Ectodermal cell (in vitro differentiated cells): ENCODE measurements around the gene ORC2. TPM values are rescaled to one million over a fixed set of nuclear protein-coding genes. Genes with fewer than 3 reads are reported as not detected.
A peak's percentile ranks its signal among the peaks of the same experiment; 100 is the strongest.

ENCODE experiments used
- H3K27ac ChIP-seq: 2 replicates; pipeline ENCODE4 v1.7.0; 2013; ENCODE audit warnings: mild to moderate bottlenecking, low read depth, low read length; ENCODE audit not compliant: insufficient read depth, poor library complexity, severe bottlenecking
- H3K27me3 ChIP-seq: 2 replicates; pipeline ENCODE4 v1.7.0; 2013; ENCODE audit warnings: mild to moderate bottlenecking, low read length; ENCODE audit not compliant: insufficient read depth, control insufficient read depth, poor library complexity, severe bottlenecking
- H3K36me3 ChIP-seq: one replicate; pipeline ENCODE4 v1.7.0; 2013; ENCODE audit warnings: low read length; ENCODE audit not compliant: control insufficient read depth, insufficient read depth
- H3K4me1 ChIP-seq: one replicate; pipeline ENCODE4 v1.7.0; 2013; ENCODE audit warnings: low read length; ENCODE audit not compliant: control insufficient read depth, insufficient read depth
- H3K4me3 ChIP-seq: 2 replicates; pipeline ENCODE4 v1.7.0; 2013; ENCODE audit warnings: low read depth, low read length, control low read depth; ENCODE audit not compliant: insufficient read depth
- H3K9me3 ChIP-seq: 2 replicates; pipeline ENCODE4 v1.7.0; 2013; ENCODE audit warnings: mild to moderate bottlenecking, low read length, moderate library complexity; ENCODE audit not compliant: control insufficient read depth
- WGBS, 2 experiments: methylation state at CpG; one replicate each; pipeline ENCODE4 v1.1.7; 2013; ENCODE audit warnings: missing lambda C conversion rate in 2 of 2; 5-methylcytosine and 5-hydroxymethylcytosine counted together
- polyA plus RNA-seq, 4 experiments: library from polyadenylated mRNA; stranded (reverse); fragments of 50-300 nt; gene quantifications; one replicate each; pipeline ENCODE4 v1.2.3, GENCODE V29; 2013

Gene ORC2
- 39.4 TPM for polyA plus RNA-seq (2013, experiment 1 of 4)
- polyA plus RNA-seq (2013, experiment 2 of 4), result 42.3 TPM
- polyA plus RNA-seq (2013, experiment 3 of 4), result 35.6 TPM
- 36.3 TPM for polyA plus RNA-seq (2013, experiment 4 of 4)

DNA sequence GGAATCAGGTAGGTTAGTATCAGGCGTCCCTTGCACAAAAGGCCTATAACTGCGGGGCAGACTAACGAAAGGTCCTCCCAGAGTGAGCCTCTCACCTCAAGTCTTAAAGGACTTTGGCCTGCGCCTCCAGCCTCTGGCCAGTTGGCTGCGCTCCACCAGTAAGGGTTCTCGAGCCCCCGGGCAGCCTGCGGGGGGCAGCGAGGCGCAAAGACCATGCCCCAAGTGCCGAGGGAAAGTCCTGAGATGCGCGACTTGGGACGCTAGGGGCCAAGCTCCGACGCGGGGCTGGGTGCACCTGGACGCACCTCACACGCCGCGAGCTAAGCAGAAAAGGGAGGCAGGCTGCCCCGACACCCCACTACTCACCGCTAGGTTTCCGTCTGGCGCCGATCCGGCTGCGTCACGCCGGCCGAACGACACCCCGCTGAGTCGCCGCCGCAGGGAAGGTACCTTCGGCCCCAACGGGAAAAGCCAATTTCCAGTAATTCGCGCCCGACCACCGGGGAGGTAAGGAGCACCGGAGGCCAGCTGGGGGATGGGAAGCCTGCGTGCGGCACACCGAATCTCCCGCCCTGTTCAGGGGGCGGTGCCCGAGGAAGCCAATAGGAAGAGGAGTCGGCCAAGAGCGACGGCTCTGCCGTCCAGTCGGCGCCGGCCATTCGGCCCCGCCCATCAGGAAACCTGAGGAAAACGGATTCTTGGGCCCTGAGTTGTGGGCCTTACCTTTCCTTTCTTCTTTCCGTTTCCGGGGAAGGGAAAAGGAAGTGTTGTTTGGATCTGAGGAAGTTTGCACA lies at the start of gene ORC2:
ORC2 (minus strand) TSS at position 537 of the 794 bp plus-strand sequence. CDS start 5,537 bp downstream, outside the sequence.
- 0% methylated on average over 61 of the region's 61 CpGs for WGBS, 2 experiments
- Histone ChIP-seq H3K9me3 (no peaks in the 10 kb centered on the region), H3K27ac (peak within 1 kb of the TSS; percentile 95)

DNA sequence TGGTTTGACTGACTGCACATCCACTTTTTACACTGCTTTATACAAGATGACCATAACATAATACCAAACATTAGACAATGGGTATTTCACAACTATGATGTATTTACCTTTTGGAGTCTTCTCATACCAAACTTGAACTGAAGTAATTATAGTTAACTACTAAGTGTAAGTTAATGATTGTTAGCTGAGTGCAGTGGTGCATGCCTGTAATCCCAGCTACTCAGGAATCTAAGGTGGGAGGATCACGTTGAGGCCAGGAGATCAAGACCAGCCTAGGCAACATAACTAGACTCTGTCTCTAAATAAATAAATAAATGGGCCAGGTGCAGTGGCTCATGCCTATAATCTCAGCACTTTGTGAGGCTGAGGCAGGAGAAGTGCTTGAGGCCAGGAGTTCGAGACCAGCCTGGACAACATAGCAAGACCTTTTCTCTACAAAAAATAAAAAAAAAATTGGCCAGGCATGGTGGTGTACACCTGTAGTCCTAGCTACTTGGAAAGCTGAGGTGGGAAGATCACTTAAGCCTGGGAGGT lies 44.9 kb upstream of the ORC2 start:
- Histone ChIP-seq H3K4me1 (no peaks in the 10 kb centered on the region), H3K27me3 (no peaks in the 10 kb centered on the region), H3K4me3 (no peak overlapping the region), H3K36me3 (no peaks in the 10 kb centered on the region), H3K9me3 (no peaks in the 10 kb centered on the region), H3K27ac (no peak overlapping the region)
- 97% methylated on average over 2 of the region's 2 CpGs for WGBS, 2 experiments

More for the DNA sequence above, at the start of gene ORC2:
- H3K4me3 ChIP-seq, result peak within 1 kb of the TSS; percentile 98
- no peaks in the 10 kb centered on the region for H3K27me3 ChIP-seq
- H3K36me3 ChIP-seq, result peaks cover 5% of the 10 kb centered on the region
- peaks cover 4% of the 10 kb centered on the region for H3K4me1 ChIP-seq

DNA sequence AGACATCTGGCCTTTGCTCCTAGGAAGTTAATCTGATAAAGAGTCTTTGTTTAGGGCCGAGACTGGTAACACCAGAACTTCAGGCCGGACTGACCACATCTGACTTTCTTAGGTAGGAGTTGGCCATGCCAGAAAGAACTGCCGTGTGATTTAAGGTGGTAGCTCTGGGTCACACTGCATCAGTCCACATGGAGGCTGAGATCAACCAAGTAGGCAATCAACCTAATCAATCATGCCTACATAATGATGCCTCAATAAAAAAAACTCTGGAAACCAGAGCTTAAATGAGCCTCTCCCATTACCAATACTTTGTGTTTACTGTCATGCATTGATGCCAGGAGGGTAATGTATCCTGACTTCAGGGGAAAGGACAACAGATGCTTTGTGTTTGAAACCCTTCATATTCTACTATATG lies 44.1 kb upstream of the ORC2 start:
- Histone ChIP-seq H3K27me3 (no peaks in the 10 kb centered on the region), H3K36me3 (no peaks in the 10 kb centered on the region), H3K27ac (no peak overlapping the region), H3K4me3 (no peak overlapping the region), H3K4me1 (no peaks in the 10 kb centered on the region), H3K9me3 (no peaks in the 10 kb centered on the region)
- 92 to 93% methylated on average over 3 of the region's 3 CpGs for WGBS, 2 experiments

DNA sequence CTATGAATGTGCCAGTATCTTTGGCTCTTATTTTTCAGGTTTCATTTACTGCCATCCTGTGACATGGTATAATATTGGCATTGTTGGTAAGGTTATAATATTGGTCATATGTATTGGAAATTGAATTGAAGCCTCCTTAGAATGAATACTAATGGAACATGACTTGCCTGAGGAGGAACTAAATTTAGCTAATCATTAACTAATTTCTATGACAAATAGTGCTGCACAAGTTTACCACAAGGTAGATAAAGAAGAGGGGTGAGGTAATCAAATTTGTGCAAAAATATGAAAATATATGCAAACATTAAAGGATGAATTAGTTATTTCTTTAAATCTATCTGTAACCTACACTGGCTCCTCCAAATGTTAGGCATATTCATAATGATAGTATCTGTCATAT lies 43.2 kb upstream of the ORC2 start:
- Histone ChIP-seq H3K27me3 (no peaks in the 10 kb centered on the region), H3K4me1 (no peaks in the 10 kb centered on the region), H3K36me3 (no peaks in the 10 kb centered on the region), H3K9me3 (no peaks in the 10 kb centered on the region), H3K4me3 (no peak overlapping the region), H3K27ac (no peak overlapping the region)

DNA sequence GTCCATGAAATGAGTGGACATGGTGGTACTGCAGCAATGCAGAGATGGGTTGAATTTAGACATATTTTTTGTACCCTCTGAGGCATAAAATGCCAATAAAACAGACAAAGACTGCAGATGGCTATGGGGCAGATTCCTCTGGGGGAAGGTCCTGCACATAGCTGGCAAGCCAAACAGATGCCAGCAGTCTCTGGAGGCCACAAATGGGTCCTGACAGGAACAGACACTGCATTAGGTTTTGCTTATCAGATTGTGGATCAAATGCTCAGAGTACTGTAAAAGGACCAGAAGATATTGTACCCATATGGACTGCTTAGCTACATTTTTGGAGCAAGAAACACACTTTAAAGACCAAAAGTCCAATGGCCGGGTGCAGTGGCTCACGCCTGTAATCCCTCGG lies 40.9 kb upstream of the ORC2 start:
- Histone ChIP-seq H3K4me3 (no peak overlapping the region), H3K27me3 (no peaks in the 10 kb centered on the region), H3K36me3 (no peaks in the 10 kb centered on the region), H3K9me3 (no peaks in the 10 kb centered on the region), H3K4me1 (no peaks in the 10 kb centered on the region), H3K27ac (no peak overlapping the region)
- WGBS, 2 experiments, result 86 to 96% methylated on average over 3 of the region's 3 CpGs

DNA sequence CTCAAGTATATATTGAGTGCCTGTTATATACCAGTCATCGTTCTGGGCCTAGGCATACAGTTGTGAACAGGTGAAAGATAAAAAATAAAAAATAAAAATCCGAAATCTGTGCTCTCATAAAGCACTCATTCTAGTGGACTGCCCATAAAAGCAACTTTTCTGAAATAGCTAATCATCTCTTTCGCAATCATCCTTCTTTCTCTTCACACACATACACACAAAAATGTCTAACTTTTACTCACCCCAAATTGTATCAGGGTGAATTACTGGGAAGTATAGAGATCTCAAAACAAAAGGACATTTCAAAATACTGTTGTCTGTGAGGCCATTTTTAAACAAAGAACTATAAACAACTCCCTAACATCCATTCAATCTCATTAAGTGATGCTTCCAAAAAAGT lies 29.6 kb upstream of the ORC2 start:
- Histone ChIP-seq H3K4me3 (no peak overlapping the region), H3K27me3 (no peaks in the 10 kb centered on the region), H3K4me1 (no peaks in the 10 kb centered on the region), H3K36me3 (peaks cover 3% of the 10 kb centered on the region), H3K27ac (no peak overlapping the region), H3K9me3 (no peaks in the 10 kb centered on the region)
- 91 to 93% methylated on average over 2 to 3 of the region's 3 CpGs for WGBS, 2 experiments

DNA sequence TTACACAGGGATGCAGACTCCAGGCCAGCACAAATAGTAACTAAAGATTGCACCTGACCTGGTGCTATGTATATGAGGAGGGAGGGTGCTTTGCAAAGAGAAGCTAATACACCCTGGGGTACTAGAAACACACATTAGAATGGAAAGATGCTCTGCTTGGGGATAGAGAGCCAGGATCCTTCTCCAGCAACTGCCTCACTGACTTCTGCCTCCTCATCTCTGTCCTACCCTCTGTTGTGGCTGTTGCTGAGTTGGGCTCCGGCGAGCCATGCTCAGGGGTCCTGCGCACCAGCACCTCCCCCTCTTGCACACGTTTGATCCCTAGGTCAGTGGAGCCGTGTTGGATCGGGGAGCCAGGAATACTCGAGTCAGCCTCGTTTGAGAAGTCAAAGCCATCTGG lies 23.7 kb upstream of the ORC2 start:
- Histone ChIP-seq H3K4me1 (no peaks in the 10 kb centered on the region), H3K9me3 (no peaks in the 10 kb centered on the region), H3K4me3 (no peak overlapping the region), H3K36me3 (peaks cover 3% of the 10 kb centered on the region), H3K27ac (no peak overlapping the region), H3K27me3 (no peaks in the 10 kb centered on the region)
- 90 to 91% methylated on average over 8 of the region's 8 CpGs for WGBS, 2 experiments

DNA sequence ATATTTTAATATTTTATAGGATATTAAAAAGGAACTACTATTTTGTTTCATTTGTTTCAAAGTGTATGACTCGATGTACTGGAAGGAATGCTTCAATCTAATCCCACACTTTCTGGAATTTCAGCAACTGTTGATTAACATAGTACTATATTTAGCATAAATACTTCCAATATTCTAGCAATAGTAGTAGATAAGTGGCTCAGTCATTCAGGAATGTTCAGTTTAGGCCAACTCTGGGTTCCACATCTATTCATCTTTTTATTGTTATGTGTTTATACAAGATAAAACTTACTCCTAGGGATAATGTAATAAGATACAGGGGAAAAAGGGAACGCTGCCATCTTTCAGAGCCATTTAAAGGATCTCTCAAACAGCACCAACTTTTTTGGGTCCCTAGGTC lies 22.3 kb upstream of the ORC2 start:
- 93 to 100% methylated on average over 1 of the region's 2 CpGs for WGBS, 2 experiments
- Histone ChIP-seq H3K4me1 (no peaks in the 10 kb centered on the region), H3K27me3 (no peaks in the 10 kb centered on the region), H3K36me3 (peaks cover 2% of the 10 kb centered on the region), H3K27ac (no peak overlapping the region), H3K4me3 (no peak overlapping the region), H3K9me3 (no peaks in the 10 kb centered on the region)

DNA sequence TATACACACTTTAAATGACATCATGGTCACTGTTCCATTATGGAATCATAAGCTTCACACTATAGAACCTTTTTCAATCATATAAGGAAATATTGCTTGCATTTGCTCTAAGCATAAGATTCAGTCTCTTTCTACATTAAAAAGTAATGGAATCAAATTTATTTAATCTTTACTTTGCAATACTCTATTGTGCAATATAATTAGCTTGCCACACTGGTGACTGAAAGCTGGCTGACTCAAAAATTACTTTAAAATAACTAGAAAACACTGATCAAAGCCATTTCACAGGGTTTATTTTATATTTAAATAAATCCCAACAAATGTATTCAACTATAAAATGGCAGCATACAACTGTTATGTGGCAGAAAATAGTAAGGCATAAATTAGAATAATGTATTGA lies 13.2 kb upstream of the ORC2 start:
- no peaks in the 10 kb centered on the region for H3K4me1 ChIP-seq
- no peaks in the 10 kb centered on the region for H3K36me3 ChIP-seq
- H3K27ac ChIP-seq, result no peak overlapping the region
- no peak overlapping the region for H3K4me3 ChIP-seq
- H3K9me3 ChIP-seq, result no peaks in the 10 kb centered on the region
- H3K27me3 ChIP-seq, result no peaks in the 10 kb centered on the region

DNA sequence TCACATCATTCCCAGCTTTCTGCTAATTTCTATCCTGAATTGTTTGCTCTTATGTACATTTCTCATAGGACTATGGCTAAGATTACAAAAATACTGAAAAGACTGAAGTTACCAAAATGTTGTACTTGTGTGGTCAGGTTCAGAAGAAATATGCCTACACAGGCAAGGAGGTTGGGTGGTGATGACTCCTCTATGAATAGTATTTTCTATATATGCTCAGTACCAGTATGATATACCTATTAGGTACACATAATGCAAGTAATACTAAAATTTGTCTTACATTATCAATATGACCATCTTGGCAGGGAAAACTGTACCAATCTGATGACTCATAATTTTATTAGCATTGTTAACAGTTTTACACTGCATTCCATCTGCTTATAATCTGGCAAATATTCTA lies 12.2 kb upstream of the ORC2 start:
- Histone ChIP-seq H3K4me3 (no peak overlapping the region), H3K4me1 (no peaks in the 10 kb centered on the region), H3K27me3 (no peaks in the 10 kb centered on the region), H3K9me3 (no peaks in the 10 kb centered on the region), H3K27ac (no peak overlapping the region), H3K36me3 (no peaks in the 10 kb centered on the region)
